GM12891 (cell line): ENCODE results near the gene NET1.

ENCODE experiments used
- DNase-seq: peaks from one replicate; pipeline ENCODE4 v3.0.0; 2011; ENCODE audit warnings: low spot score; ENCODE audit not compliant: insufficient read length
- FAIRE-seq: peaks from 2 replicates; lab custom pipeline; 2011; peaks lifted over from hg19 to GRCh38; lab: Jason Lieb, UNC
- PAX5 ChIP-seq: IDR thresholded peaks from 2 replicates; pipeline ENCODE4 v1.6.1; 2011; ENCODE audit warnings: low read length, moderate library complexity, mild to moderate bottlenecking; ENCODE audit not compliant: insufficient read depth, severe bottlenecking
- POLR2A ChIP-seq: IDR thresholded peaks from 2 replicates; pipeline ENCODE4 v1.6.1; 2011; ENCODE audit warnings: low read depth, low read length, control low read depth
- POLR2AphosphoS5 ChIP-seq: IDR thresholded peaks from 2 replicates; pipeline ENCODE4 v1.6.1; 2011; ENCODE audit warnings: low read depth, low read length, control low read depth
- POU2F2 ChIP-seq: IDR thresholded peaks from 2 replicates; pipeline ENCODE4 v1.6.1; 2011; ENCODE audit warnings: low read depth, mild to moderate bottlenecking, control low read depth, low read length, moderate library complexity
- SPI1 ChIP-seq: IDR thresholded peaks from 2 replicates; pipeline ENCODE4 v1.6.1; 2011; ENCODE audit warnings: low read depth, low read length, control low read depth
- TAF1 ChIP-seq: IDR thresholded peaks from 2 replicates; pipeline ENCODE4 v1.6.1; 2011; ENCODE audit warnings: low read depth, low read length, control low read depth

The NET1 gene

DNA sequence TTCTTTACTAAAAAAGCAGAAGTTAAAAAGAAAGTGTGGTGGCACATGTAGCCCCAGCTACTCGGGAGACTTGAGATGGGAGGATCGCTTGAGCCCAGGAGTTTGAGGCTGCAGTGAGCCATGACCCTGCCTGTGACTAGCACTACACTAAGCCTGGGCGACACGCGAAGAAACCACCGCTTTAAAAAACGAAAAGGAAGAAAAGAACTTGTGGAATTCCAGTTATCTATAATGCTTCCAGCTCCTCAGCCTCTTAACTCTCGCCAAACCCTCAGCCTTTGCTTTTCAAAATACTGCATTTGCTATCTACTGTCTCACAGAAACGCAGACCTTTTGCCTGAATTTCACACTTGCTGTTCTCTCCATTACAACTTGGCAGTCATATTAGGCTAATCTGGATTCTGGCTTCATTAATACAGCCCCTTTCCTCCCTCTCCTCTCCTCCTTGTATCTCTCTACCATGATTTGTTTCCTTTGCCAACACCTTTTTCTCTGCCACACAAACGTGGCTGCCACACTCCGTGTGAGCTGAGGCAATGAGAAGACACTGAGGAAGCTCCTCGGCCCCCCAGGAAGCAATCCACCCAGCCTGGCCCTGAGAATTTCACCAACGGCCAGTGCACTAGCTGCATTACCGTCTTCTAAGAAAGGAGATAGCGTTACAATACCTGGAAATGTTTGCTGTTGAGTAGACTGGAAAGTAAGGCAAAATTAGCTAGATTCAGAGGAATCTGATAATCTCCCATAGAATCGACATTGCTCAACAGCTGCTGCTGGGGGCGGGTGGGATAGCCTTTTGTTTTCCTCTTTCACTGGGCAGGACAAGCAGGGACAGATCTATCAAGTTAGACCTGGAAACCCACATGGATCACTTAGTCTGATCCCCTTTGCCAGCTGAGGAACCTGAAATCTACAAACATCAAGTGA lies 49.8 kb downstream of the NET1 start:
- DNase-seq: no peak
- TF ChIP-seq TAF1 (no peak), POLR2A (no peak)
- FAIRE-seq: no peak

DNA sequence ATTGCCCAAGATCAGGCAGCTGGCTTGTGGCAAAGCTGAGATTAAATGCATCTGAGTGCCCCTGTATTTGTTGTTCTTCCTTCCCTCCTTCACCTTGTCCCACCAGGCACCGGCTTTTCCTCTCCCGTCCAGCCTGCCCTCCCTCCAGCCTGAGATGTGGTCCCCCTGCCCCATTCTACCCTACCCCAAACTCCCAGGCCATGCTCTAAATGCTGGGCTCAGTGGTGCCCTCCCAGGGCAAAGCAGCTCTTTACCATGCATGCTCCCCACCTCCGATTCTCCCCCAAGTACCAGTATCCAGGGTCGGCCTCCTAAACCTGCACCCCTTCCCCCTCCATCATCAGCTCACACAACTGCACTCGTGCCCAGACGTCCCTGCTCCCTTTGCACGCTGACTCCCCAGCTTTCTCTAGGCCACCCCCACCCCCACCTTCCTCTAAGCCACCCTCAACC lies 50.5 kb downstream of the NET1 start:
- TF ChIP-seq POLR2AphosphoS5 (no peak), POLR2A (no peak), POU2F2 (no peak), TAF1 (no peak), PAX5 (no peak), SPI1 (no peak)
- FAIRE-seq (no peak), DNase-seq (no peak)

- DNase-seq (no peak), FAIRE-seq (no peak)
- TF ChIP-seq SPI1 (no peak), PAX5 (no peak), TAF1 (no peak), POLR2AphosphoS5 (no peak), POU2F2 (no peak), POLR2A (no peak)
Observed at GRCh38 chr10:5464546-5464945, 52.2 kb downstream of the NET1 start.

- no peak for FAIRE-seq
- DNase-seq: no peak
- TF ChIP-seq PAX5: no peak
- no peak for TF ChIP-seq TAF1
- TF ChIP-seq POLR2A: no peak
- TF ChIP-seq POLR2AphosphoS5: no peak
- no peak for TF ChIP-seq SPI1
- TF ChIP-seq POU2F2: no peak
Observed at GRCh38 chr10:5465976-5466450, 53.7 kb downstream of the NET1 start.

DNA sequence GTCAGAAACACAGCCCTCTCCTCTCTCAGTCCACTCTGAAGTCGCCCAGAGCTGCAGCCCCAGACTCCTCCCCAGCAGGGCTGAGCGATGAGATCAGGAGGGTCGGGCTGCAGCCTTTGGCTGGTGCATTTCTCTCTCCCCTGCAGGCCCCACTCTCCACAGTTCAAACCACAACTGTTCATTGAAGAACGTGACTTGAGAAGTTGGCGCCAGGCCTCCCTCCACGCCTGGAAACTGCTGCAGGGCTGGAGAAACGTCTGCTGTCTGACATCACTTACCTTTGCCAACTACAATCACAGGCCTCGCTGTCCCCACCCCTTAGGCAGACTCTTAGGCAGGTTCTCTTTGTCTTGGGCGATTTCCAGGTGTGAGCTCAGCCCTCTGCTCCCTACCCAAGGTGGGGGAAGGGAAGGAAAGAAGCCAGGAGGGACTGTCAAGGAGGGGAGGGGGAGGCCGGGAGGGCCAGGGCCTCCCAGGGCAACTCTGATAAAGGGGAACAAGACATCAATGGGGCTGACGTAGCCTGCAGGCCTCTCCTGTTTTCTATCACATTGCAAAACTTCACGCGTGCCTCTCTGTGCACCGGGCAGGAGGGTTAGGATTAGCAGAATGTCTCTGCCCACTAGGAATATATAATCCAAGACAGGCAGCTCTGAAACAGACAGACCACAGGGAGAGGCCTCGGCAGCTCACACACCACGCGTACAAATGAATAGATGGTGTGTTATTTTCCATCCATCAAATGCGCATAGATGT lies 54.3 kb downstream of the NET1 start:
- TF ChIP-seq POU2F2 (no peak), PAX5 (no peak), POLR2A (no peak), POLR2AphosphoS5 (no peak), TAF1 (no peak), SPI1 (no peak)
- DNase-seq (no peak), FAIRE-seq (no peak)

DNA sequence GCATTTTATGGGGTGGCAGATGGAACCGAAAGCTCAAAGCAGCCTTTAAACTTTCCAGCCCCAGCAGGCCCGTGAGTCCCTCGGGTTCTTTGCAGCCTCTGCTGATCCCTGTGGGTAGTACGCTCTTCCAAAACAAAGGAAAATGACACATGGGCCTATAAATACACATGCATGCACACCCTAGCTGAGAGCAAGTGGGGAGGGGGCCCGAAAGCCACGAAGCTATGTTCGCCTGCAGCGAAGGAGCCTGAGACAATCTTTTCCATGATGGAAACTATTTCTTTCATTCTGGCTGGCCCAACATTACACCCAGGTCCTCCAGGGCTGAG lies 54.8 kb downstream of the NET1 start:
- no peak for TF ChIP-seq PAX5
- no peak for TF ChIP-seq SPI1
- no peak for TF ChIP-seq POLR2AphosphoS5
- TF ChIP-seq TAF1: no peak
- TF ChIP-seq POU2F2: no peak
- TF ChIP-seq POLR2A: no peak
- FAIRE-seq: no peak
- no peak for DNase-seq

DNA sequence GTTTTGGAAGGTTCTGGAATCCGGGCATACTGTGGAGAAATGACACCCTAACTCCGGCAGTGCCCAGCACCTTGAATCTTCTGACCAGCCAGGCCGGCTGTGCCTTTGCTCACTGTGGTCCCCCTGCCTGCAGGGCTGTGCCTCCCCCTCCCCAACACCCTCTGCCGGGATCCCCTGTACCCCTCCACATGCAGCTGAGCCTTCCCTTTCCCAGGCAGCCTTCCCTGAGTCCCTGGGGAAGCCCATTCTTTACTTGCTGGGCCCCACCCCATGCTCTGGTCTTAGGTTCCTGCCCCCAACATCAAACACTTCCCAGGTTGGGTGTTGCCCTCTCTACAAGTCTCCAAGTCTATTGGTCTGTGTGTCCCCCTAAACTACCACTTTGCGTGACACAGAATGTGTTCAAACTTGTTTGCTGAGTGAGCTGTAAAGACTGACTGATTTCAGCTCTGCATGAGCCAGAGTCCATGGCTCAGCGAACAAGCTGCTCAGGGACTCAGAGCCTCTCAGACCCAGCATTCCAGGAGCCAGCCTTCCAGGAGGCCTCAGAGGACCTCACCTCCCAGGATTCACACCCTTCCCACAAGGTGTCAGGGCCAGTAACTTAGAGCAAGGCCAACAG lies 55.4 kb downstream of the NET1 start:
- TF ChIP-seq SPI1: no peak
- TF ChIP-seq PAX5: no peak
- TF ChIP-seq POU2F2: no peak
- TF ChIP-seq POLR2AphosphoS5: no peak
- no peak for TF ChIP-seq TAF1
- no peak for TF ChIP-seq POLR2A
- FAIRE-seq (no peak), DNase-seq (no peak)

DNA sequence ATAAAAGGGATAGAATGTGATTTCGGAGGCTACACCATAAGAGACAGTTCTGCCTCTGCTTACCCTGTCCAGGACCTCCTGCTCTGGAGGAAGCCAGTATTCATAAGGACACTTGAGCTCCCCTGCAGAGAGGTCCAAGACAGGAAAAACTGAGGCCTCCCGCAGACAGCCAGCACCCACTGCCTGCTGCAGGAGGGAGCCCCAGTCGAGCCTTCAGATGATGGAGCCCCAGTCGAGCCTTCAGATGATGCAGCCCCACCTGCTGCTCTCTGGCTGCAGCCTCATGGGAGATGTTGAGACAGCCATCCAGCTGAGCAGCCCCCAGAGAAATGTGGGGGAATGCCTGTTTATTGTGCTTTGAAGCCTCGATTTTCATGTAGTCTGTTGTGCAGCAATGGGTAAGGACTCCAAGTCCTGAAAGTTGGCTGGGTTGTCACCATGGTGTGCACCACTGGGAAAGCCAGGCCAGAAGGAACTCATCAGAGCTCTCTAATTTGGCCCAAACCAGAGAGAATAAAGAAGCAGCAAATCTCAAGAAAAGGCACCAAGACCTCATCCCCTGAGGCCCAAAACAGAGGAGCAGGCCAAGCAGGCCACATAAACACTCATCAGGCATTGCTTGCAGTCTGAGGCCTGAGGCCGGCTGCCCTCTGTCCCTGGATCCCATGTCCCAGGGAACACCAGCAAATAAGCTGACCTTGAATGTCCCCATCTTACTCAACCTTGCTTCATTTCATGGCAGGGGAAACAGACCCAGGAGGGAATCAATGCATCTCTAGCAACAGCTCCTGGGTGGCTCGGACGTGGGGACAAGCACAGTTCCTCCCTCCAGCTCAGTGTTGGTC lies 56.1 kb downstream of the NET1 start:
- no peak for DNase-seq
- no peak for TF ChIP-seq POLR2A
- no peak for TF ChIP-seq TAF1
- TF ChIP-seq SPI1: no peak
- no peak for TF ChIP-seq POLR2AphosphoS5
- no peak for TF ChIP-seq PAX5
- no peak for TF ChIP-seq POU2F2
- FAIRE-seq: no peak
